Measurements from ENCODE around the gene RAPGEF4. TPM values are rescaled to one million over a fixed set of nuclear protein-coding genes. Genes with fewer than 3 reads are reported as not detected.

The RAPGEF4 gene
- polyA plus RNA-seq, 1 donor, result 9.4 TPM

DNA sequence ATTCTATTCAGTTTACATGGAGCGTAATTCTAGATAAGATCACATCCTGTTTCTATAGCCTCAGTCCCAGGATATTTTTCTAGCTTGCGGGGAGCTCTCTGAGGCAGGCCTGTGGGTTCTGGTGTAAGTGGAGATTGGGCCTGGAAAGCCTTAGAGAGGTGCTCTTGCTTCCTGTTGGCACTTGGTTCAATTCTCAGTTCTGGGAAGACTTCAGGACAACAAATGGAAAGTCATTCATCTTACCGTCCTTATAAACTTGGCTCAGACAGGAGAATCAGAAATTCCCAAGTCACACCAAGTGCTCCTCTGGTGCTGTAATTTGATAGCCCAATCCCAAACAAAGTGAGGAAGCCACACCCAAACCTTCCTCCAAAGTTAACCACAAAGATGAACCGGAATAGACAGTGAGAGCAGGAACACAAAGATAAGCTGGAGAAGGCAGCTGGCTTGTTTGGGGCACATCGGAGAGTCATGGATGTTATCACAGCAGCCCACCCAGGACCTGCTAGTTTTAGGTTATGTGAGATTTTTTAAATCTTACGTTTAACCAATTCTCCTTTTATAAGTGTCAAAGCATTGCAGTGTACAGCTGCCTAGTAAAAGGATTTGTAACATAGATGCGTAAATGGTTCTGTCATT, 195.7 kb downstream of the RAPGEF4 start:
- Histone ChIP-seq H3K27me3 (ENCODE audit: control insufficient read depth, insufficient read depth, low read length) (no peaks in the 10 kb centered on the region), H3K27ac (ENCODE audit: low read length) (no peak overlapping the region), H3K4me3 (ENCODE audit: low read length) (no peak overlapping the region), H3K9me3 (ENCODE audit: control insufficient read depth, low read depth, low read length) (no peaks in the 10 kb centered on the region), H3K36me3 (ENCODE audit: control insufficient read depth, insufficient read depth, low read length) (no peaks in the 10 kb centered on the region), H3K4me1 (ENCODE audit: control insufficient read depth, insufficient read depth, low read length) (peaks cover 5% of the 10 kb centered on the region)
- no CpG with 5 or more reads among the region's 7 CpGs for WGBS (ENCODE audit: insufficient coverage, low lambda C conversion rate)
- peak in 1 of 2 donors; percentile 29 for DNase-seq

DNA sequence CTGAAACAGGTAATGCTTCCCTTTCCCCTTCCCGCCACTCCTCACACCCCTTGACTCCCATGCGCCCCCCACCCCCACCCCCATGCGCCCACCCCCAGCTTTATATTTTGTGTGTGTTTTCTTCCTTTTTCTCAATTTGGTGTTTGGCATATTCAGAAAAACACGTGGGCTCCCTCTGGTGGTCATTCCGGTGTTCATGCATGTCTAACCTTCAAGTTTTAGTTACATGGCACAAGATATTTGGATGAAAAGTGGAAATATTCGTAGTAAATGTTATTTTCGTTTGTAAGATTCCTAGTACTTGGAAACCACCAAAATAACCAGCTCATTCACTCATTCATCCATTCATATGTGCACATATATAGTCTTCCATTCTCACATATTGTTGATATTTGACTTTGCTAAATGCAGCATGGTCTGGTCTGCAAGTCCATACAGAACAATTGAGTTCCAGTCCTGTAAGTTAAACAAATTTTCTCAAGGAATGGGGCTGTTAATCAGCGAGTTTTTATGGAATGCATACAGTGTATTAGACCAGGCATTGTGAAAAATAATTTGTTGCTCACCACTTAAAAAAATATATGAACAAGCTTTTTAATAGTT, 196.4 kb downstream of the RAPGEF4 start:
- H3K4me1 ChIP-seq (ENCODE audit: control insufficient read depth, insufficient read depth, low read length), result peaks cover 5% of the 10 kb centered on the region
- no peaks in the 10 kb centered on the region for H3K27me3 ChIP-seq (ENCODE audit: control insufficient read depth, insufficient read depth, low read length)
- DNase-seq, result peak; percentile 31 to 47
- WGBS (ENCODE audit: insufficient coverage, low lambda C conversion rate), result 0% methylated on average over 2 of the region's 8 CpGs
- H3K36me3 ChIP-seq (ENCODE audit: control insufficient read depth, insufficient read depth, low read length), result no peaks in the 10 kb centered on the region
- no peaks in the 10 kb centered on the region for H3K9me3 ChIP-seq (ENCODE audit: control insufficient read depth, low read depth, low read length)
- H3K27ac ChIP-seq (ENCODE audit: low read length), result no peak overlapping the region
- no peak overlapping the region for H3K4me3 ChIP-seq (ENCODE audit: low read length)

DNA sequence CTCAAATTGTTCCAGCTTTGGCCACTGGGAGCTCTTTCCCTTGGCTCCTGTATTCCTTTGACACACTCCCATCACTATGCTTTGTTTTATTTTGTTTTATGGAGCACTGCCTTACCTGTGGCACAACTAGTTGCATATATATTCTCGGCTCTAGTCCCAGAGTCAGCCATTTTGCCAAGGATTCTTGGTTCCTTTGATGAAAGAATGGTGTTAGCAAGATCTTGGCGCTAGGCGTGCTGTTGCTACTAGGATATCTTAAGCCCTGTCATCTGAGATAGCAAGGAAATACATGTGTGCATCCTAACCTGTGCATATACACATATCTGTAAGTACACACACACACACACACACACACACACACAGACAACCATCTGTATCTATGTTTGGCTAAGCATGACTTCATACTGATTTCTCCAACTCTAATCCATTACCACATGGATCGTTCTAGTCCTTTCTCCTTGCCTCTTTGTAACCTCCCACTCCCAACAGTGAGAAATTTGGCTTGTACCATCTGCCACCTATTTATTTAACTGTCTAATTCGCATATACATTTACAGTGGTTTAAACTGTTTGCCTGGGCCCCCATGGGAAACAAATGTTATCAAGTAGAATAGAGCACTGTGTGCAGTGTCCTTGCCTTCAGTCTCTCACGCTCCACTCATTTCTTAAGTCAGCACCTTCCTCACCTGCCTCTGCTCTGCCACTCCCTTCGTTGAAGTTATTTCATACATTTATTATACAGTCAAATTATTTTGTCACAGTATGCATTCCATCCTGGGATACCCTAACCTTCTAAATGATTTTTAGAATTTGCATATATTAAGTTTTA, 202.5 kb downstream of the RAPGEF4 start:
- H3K36me3 ChIP-seq (ENCODE audit: control insufficient read depth, insufficient read depth, low read length), result no peaks in the 10 kb centered on the region
- peak in 1 of 2 donors; percentile 17 for DNase-seq
- no peak overlapping the region for H3K4me3 ChIP-seq (ENCODE audit: low read length)
- no peaks in the 10 kb centered on the region for H3K27me3 ChIP-seq (ENCODE audit: control insufficient read depth, insufficient read depth, low read length)
- peak overlapping the region; percentile 2 for H3K27ac ChIP-seq (ENCODE audit: low read length)
- H3K9me3 ChIP-seq (ENCODE audit: control insufficient read depth, low read depth, low read length), result no peaks in the 10 kb centered on the region
- no peaks in the 10 kb centered on the region for H3K4me1 ChIP-seq (ENCODE audit: control insufficient read depth, insufficient read depth, low read length)
- 89% methylated on average over 5 of the region's 7 CpGs for WGBS (ENCODE audit: insufficient coverage, low lambda C conversion rate)

DNA sequence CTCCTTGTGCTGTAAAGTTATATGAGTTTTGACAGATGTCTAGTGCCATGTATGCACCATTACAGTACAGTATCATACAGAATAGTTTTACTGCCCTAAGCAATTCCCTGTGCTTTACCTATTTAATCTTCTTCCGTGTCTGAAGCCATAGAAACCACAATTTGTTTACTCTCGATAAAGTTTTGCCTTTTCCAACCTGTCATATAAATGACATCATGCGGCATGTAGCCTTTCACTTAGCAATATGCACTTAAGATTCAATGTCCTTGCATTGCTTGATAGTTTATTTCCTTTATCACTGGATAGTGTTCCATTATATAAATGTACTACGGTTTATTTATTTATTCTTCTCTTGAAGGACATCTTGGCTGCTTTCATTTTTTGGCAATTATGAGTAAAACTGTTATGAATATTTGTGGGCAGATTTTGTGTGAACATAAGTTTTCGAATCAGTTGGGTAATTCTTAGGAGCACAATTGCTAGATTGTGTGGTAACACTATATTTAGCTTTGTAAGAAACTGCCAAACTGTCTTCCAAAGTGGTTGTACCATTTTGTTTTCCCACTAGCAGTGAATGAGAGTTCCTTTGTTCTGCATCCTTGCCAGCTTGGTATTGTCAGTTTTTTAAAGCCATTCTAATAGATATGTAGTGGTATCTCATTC, 203.2 kb downstream of the RAPGEF4 start:
- Histone ChIP-seq H3K36me3 (ENCODE audit: control insufficient read depth, insufficient read depth, low read length) (no peaks in the 10 kb centered on the region), H3K27ac (ENCODE audit: low read length) (no peak overlapping the region), H3K27me3 (ENCODE audit: control insufficient read depth, insufficient read depth, low read length) (no peaks in the 10 kb centered on the region), H3K4me3 (ENCODE audit: low read length) (no peak overlapping the region), H3K4me1 (ENCODE audit: control insufficient read depth, insufficient read depth, low read length) (no peaks in the 10 kb centered on the region), H3K9me3 (ENCODE audit: control insufficient read depth, low read depth, low read length) (no peaks in the 10 kb centered on the region)
- 64% methylated on average over 2 of the region's 5 CpGs for WGBS (ENCODE audit: insufficient coverage, low lambda C conversion rate)
- DNase-seq, result peak; percentile 27 to 49

DNA sequence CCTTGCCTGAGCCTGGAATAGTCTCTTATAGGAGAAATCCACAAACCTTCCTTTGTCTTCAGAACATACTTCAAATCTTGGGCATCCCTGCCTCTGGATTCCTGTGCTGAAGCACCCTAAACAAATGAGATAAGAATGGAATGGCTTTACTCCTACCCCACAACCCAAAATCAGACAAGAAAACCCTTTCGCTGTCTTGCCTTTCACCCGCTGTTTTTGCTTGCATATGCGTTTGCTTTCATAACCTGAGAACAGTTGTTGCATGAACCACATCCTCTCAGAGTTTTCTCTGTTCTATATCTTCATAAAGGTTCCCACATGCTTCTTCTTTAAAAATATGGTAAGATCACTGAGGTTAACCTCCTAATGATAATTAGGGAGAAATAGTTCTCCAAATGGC, 207.9 kb downstream of the RAPGEF4 start:
- H3K36me3 ChIP-seq (ENCODE audit: control insufficient read depth, insufficient read depth, low read length), result no peaks in the 10 kb centered on the region
- DNase-seq, result no peak
- no peak overlapping the region for H3K27ac ChIP-seq (ENCODE audit: low read length)
- H3K27me3 ChIP-seq (ENCODE audit: control insufficient read depth, insufficient read depth, low read length), result no peaks in the 10 kb centered on the region
- 82% methylated on average over 3 of the region's 3 CpGs for WGBS (ENCODE audit: insufficient coverage, low lambda C conversion rate)
- H3K4me3 ChIP-seq (ENCODE audit: low read length), result no peak overlapping the region
- H3K9me3 ChIP-seq (ENCODE audit: control insufficient read depth, low read depth, low read length), result no peaks in the 10 kb centered on the region
- H3K4me1 ChIP-seq (ENCODE audit: control insufficient read depth, insufficient read depth, low read length), result no peaks in the 10 kb centered on the region

DNA sequence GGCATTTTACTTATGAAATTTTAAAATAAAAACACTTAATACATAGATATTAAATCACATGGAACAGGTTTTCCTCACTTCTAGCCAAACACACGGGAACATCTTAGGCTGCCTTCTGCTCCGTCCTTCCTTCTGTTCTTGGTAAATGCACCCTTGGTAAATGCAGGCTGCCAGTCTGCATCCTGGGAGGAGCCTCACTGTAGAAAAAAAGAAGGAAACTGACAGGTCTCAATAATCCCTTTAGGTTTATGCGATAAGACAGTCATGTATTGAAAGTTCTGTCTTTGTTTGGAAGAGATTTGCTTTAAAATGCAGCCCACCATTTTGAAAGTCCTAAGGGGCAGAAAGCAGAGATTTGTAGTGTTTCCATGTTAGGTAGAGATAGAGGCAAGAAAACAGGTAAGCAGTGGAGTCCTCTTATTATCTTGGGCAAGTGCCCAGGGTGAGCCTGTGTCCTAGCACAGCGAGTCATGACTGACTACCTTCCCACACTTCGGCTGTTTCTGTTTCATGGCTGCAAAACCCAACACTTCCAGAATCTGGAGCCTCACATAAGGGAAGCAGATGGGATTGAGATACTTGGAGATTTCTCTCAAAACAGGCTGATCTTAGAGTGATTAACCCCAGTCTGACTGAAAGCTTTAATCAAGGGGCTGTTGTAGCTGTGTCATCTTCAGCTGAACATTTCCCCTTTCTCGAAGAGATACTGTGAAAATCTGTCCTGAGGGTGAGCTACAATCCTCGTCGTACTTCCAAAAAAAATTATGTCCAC, 208.6 kb downstream of the RAPGEF4 start:
- Histone ChIP-seq H3K27ac (ENCODE audit: low read length) (no peak overlapping the region), H3K36me3 (ENCODE audit: control insufficient read depth, insufficient read depth, low read length) (no peaks in the 10 kb centered on the region), H3K9me3 (ENCODE audit: control insufficient read depth, low read depth, low read length) (no peaks in the 10 kb centered on the region), H3K27me3 (ENCODE audit: control insufficient read depth, insufficient read depth, low read length) (no peaks in the 10 kb centered on the region), H3K4me1 (ENCODE audit: control insufficient read depth, insufficient read depth, low read length) (no peaks in the 10 kb centered on the region), H3K4me3 (ENCODE audit: low read length) (no peak overlapping the region)
- 75% methylated on average over 4 of the region's 8 CpGs for WGBS (ENCODE audit: insufficient coverage, low lambda C conversion rate)
- DNase-seq, result no peak

DNA sequence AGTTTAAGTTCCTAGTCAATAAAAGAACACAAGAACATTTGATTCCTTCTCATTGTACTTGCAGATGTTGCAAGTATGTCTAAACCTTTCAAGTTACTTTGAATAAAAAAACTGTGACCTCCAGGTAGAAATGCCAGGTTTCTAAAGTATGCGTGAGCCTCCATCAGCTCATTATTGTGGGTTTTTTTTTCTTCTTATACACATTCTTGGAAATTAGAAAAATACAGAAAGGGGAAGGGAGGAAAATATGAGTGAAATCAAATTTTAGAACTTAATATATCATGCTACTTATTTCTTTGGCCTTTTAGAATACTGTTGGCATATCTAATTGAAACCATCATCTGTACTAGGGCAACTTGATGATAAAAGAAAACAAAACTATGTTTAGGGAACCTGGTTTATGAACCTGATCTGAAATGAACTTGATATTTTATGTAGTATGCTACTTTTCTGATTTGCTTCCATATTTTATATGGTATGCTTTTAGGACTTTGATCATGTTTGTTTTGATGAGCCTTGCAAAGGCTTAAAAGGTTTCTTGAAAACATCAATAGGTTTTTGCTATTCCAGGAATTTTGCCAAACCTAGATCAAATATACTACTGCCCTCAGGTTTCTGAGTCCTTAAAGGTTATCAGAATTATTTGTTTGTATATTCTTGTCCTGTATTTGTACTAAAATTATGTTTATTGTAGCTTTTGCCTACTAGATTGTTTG, 209.3 kb downstream of the RAPGEF4 start:
- 100% methylated on average over 1 of the region's 1 CpG for WGBS (ENCODE audit: insufficient coverage, low lambda C conversion rate)
- DNase-seq, result no peak
- no peaks in the 10 kb centered on the region for H3K27me3 ChIP-seq (ENCODE audit: control insufficient read depth, insufficient read depth, low read length)

DNA sequence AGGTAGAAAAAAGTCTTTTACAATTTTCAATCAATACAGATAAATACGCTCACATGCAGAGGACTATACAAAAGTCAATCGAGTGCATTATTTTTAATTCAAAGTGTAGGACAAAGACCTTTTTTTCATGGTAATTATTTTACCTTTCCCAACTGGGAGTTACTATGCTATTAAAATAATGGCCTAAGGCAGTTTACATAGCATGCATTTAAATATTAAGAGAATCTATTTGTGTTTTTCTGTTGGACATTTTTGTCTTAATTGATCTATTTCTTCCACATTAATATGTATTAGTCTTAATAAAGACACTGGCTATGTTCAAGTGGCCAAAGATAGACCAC, 209.8 kb downstream of the RAPGEF4 start:
- no peak for DNase-seq
- H3K27me3 ChIP-seq (ENCODE audit: control insufficient read depth, insufficient read depth, low read length), result no peaks in the 10 kb centered on the region
- H3K4me1 ChIP-seq (ENCODE audit: control insufficient read depth, insufficient read depth, low read length), result no peaks in the 10 kb centered on the region
- no peak overlapping the region for H3K27ac ChIP-seq (ENCODE audit: low read length)
- H3K4me3 ChIP-seq (ENCODE audit: low read length), result no peak overlapping the region
- H3K36me3 ChIP-seq (ENCODE audit: control insufficient read depth, insufficient read depth, low read length), result no peaks in the 10 kb centered on the region
- no CpG with 5 or more reads among the region's 2 CpGs for WGBS (ENCODE audit: insufficient coverage, low lambda C conversion rate)
- H3K9me3 ChIP-seq (ENCODE audit: control insufficient read depth, low read depth, low read length), result no peaks in the 10 kb centered on the region

More for the DNA sequence above, 209.3 kb downstream of the RAPGEF4 start:
- no peak overlapping the region for H3K27ac ChIP-seq (ENCODE audit: low read length)
- no peaks in the 10 kb centered on the region for H3K36me3 ChIP-seq (ENCODE audit: control insufficient read depth, insufficient read depth, low read length)
- no peaks in the 10 kb centered on the region for H3K4me1 ChIP-seq (ENCODE audit: control insufficient read depth, insufficient read depth, low read length)
- H3K9me3 ChIP-seq (ENCODE audit: control insufficient read depth, low read depth, low read length), result no peaks in the 10 kb centered on the region
- H3K4me3 ChIP-seq (ENCODE audit: low read length), result no peak overlapping the region

DNA sequence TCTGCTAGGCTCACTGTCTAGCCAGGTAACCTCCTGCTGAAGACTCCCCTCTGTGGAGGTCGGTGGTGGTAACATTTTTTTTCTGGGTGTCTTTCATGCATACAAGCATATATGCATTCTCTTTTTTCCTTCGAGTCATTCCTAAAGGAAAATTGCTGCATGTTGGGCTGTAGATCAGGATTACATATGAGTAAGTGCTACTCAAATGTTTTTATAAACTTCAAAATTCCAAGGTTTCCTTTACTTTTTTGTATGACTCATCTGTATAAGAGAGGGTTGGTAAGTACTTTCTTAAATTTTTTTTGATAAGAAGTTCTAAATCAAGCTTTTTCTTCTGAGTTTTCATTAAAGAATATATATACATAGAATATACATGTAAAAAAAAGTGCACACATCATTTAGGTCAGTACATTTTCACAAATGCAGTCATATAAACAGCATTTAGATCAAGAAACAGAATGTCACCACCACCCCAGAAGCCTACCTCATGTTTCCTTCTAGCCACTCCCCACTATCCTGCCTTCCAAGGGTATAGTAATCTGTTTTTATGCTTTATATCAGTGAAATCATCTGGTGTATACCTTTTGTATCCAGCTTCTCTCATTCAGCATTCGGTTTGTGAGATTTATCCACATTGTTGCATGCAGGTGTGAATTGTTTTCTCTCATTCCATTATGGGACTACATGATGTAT, 212.0 kb downstream of the RAPGEF4 start:
- Histone ChIP-seq H3K27me3 (ENCODE audit: control insufficient read depth, insufficient read depth, low read length) (no peaks in the 10 kb centered on the region), H3K4me1 (ENCODE audit: control insufficient read depth, insufficient read depth, low read length) (no peaks in the 10 kb centered on the region), H3K27ac (ENCODE audit: low read length) (no peak overlapping the region), H3K4me3 (ENCODE audit: low read length) (no peak overlapping the region), H3K36me3 (ENCODE audit: control insufficient read depth, insufficient read depth, low read length) (no peaks in the 10 kb centered on the region), H3K9me3 (ENCODE audit: control insufficient read depth, low read depth, low read length) (no peaks in the 10 kb centered on the region)
- no peak for DNase-seq
- no CpG with 5 or more reads among the region's 3 CpGs for WGBS (ENCODE audit: insufficient coverage, low lambda C conversion rate)
